IMR-90 (cell line): ENCODE measurements around the gene SIRT7. TPM values are rescaled to one million over a fixed set of nuclear protein-coding genes. Genes with fewer than 3 reads are reported as not detected.

Experiments used
- ATAC-seq: fragments of 200-7000 bp; cut with Tn5 transposase; 2 replicates; pipeline ENCODE4 v1.9.1; 2020; ENCODE audit warnings: low read depth, mild to moderate bottlenecking, moderate library complexity
- BruUV-seq: library from RNA; stranded (reverse); fragments of 400-500 nt; replicated peaks from 2 replicates; lab custom pipeline; 2021; lab: Mats Ljungman, UMichigan
- CTCF ChIA-PET: fragments of 300-600 bp; formaldehyde crosslinking; extraction: SDS; loops from one replicate; lab custom pipeline; 2021; ENCODE audit warnings: antibody characterized with exemption; lab: Yijun Ruan, JAX
- POLR2A ChIA-PET: fragments of 300-600 bp; sonication (Branson Sonifier 250); formaldehyde crosslinking; loops from one replicate; lab custom pipeline; 2022; ENCODE audit warnings: antibody characterized with exemption; ENCODE audit not compliant: unreplicated experiment; lab: Charles Lee
- DNase-seq: peaks from one replicate; pipeline ENCODE4 v3.0.0; 2013
- H2AFZ ChIP-seq: replicated peaks from 2 replicates; pipeline ENCODE3; 2013; ENCODE audit warnings: low read length, mild to moderate bottlenecking; ENCODE audit not compliant: poor library complexity
- H2AK5ac ChIP-seq: 2 replicates; pipeline ENCODE4 v1.6.1; 2013; ENCODE audit warnings: low read depth, low read length, inconsistent platforms
- H2AK9ac ChIP-seq: replicated peaks from 2 replicates; pipeline ENCODE3; 2013; ENCODE audit warnings: mild to moderate bottlenecking, low read depth, low read length, moderate library complexity; ENCODE audit not compliant: poor library complexity
- H2BK120ac ChIP-seq: 2 replicates; pipeline ENCODE4 v1.6.1; 2013; ENCODE audit warnings: low read depth, low read length, inconsistent platforms
- H2BK15ac ChIP-seq: 3 replicates; pipeline ENCODE4 v1.6.1; 2013; ENCODE audit warnings: low read depth, low read length, inconsistent platforms
- H2BK20ac ChIP-seq: 2 replicates; pipeline ENCODE4 v1.6.1; 2013; ENCODE audit warnings: low read depth, mild to moderate bottlenecking, inconsistent platforms, low read length, moderate library complexity
- H2BK5ac ChIP-seq: 2 replicates; pipeline ENCODE4 v1.6.1; 2013; ENCODE audit warnings: mild to moderate bottlenecking, low read depth, low read length, inconsistent platforms; ENCODE audit not compliant: poor library complexity, severe bottlenecking
- H3K14ac ChIP-seq: replicated peaks from 2 replicates; pipeline ENCODE4 v1.6.1; 2013; ENCODE audit warnings: low read depth, low read length, inconsistent platforms
- H3K18ac ChIP-seq: 2 replicates; pipeline ENCODE4 v1.6.1; 2013; ENCODE audit warnings: low read depth, low read length, control low read depth
- H3K23ac ChIP-seq: 2 replicates; pipeline ENCODE4 v1.6.1; 2013; ENCODE audit warnings: low read depth, low read length, inconsistent platforms
- H3K27ac ChIP-seq: 2 replicates; pipeline ENCODE4 v1.5.1; 2013; ENCODE audit warnings: mild to moderate bottlenecking, control low read depth, low read length; ENCODE audit not compliant: insufficient read depth
- H3K27me3 ChIP-seq: 2 replicates; pipeline ENCODE4 v1.6.1; 2013; ENCODE audit warnings: low read length; ENCODE audit not compliant: control insufficient read depth, insufficient read depth
- H3K36me3 ChIP-seq: 2 replicates; pipeline ENCODE4 v1.6.1; 2013; ENCODE audit warnings: low read length, mixed read lengths; ENCODE audit not compliant: control insufficient read depth, insufficient read depth
- H3K4ac ChIP-seq: 2 replicates; pipeline ENCODE4 v1.6.1; 2013; ENCODE audit warnings: low read depth, low read length, inconsistent platforms
- H3K4me1 ChIP-seq: 2 replicates; pipeline ENCODE4 v1.6.1; 2013; ENCODE audit warnings: low read length, mixed read lengths; ENCODE audit not compliant: control insufficient read depth, insufficient read depth
- H3K4me2 ChIP-seq: 2 replicates; pipeline ENCODE4 v1.6.1; 2013; ENCODE audit warnings: low read depth, mild to moderate bottlenecking, control low read depth, low read length, moderate library complexity
- H3K4me3 ChIP-seq: 2 replicates; pipeline ENCODE4 v1.5.1; 2013; ENCODE audit warnings: low read depth, mild to moderate bottlenecking, control low read depth, low read length, moderate library complexity; ENCODE audit not compliant: insufficient read depth
- H3K56ac ChIP-seq: 2 replicates; pipeline ENCODE4 v1.6.1; 2013; ENCODE audit warnings: low read length, inconsistent platforms; ENCODE audit not compliant: insufficient read depth; ENCODE audit errors: extremely low read depth
- H3K79me1 ChIP-seq, 2 experiments: 2 replicates each; pipeline ENCODE4 v1.6.1; 2013; ENCODE audit warnings: low read length in 2 of 2, inconsistent platforms in 1 of 2, low read depth in 1 of 2
- H3K9ac ChIP-seq: 2 replicates; pipeline ENCODE4 v1.6.1; 2013; ENCODE audit warnings: low read depth, low read length, control low read depth
- H3K9me1 ChIP-seq: 2 replicates; pipeline ENCODE4 v1.6.1; 2013; ENCODE audit warnings: low read length, inconsistent platforms; ENCODE audit not compliant: insufficient read depth
- H3K9me3 ChIP-seq: 2 replicates; pipeline ENCODE4 v1.6.1; 2013; ENCODE audit warnings: low read length; ENCODE audit not compliant: control insufficient read depth, insufficient read depth
- H4K20me1 ChIP-seq: 2 replicates; pipeline ENCODE4 v1.6.1; 2013; ENCODE audit warnings: low read length, inconsistent platforms; ENCODE audit not compliant: insufficient read depth
- H4K5ac ChIP-seq: 2 replicates; pipeline ENCODE4 v1.6.1; 2013; ENCODE audit warnings: mild to moderate bottlenecking, low read depth, low read length, control low read depth
- H4K8ac ChIP-seq, 2 experiments: 2 replicates each; pipeline ENCODE4 v1.6.1; 2013; ENCODE audit warnings: low read depth in 2 of 2, low read length in 2 of 2, control low read depth in 1 of 2, inconsistent platforms in 1 of 2
- H4K91ac ChIP-seq: 2 replicates; pipeline ENCODE4 v1.6.1; 2013; ENCODE audit warnings: low read depth, low read length, inconsistent platforms; ENCODE audit not compliant: insufficient read depth
- BHLHE40 ChIP-seq: fragments of 150-350 bp; IDR thresholded peaks from 2 replicates; pipeline ENCODE4 v1.6.1; 2016; ENCODE audit warnings: mild to moderate bottlenecking, low read depth, low read length
- FOS ChIP-seq: fragments of 150-350 bp; IDR thresholded peaks from 2 replicates; pipeline ENCODE4 v1.6.1; 2016; ENCODE audit warnings: low read depth, low read length
- MAFK ChIP-seq: IDR thresholded peaks from 2 replicates; pipeline ENCODE4 v1.6.1; 2012; ENCODE audit warnings: low read depth, low read length, improper control_type of control experiment
- MAZ ChIP-seq: IDR thresholded peaks from 2 replicates; pipeline ENCODE4 v1.6.1; 2012; ENCODE audit warnings: low read depth, mild to moderate bottlenecking, low read length, improper control_type of control experiment, moderate library complexity, borderline replicate concordance
- RCOR1 ChIP-seq: IDR thresholded peaks from 2 replicates; pipeline ENCODE4 v1.6.1; 2012; ENCODE audit warnings: mild to moderate bottlenecking, low read length, improper control_type of control experiment; ENCODE audit not compliant: insufficient replicate concordance
- USF2 ChIP-seq: fragments of 150-350 bp; IDR thresholded peaks from 2 replicates; pipeline ENCODE4 v1.6.1; 2017; ENCODE audit warnings: mild to moderate bottlenecking, antibody characterized with exemption, low read length, low read depth
- WGBS, 2 experiments: methylation state at CpG; one replicate each; pipeline versions ENCODE4 v1.1.5 to v1.1.7; 2013; ENCODE audit warnings: missing lambda C conversion rate in 2 of 2; ENCODE audit not compliant: insufficient read length in 1 of 2; ENCODE audit errors: extremely low coverage in 2 of 2; 5-methylcytosine and 5-hydroxymethylcytosine counted together
- dilution Hi-C: fragments of 300-500 bp; cut with HindIII; formaldehyde crosslinking; loops from one replicate; pipeline ENCODE4 v1.14.3; 2018; ENCODE audit warnings: low sequenced_read_pairs; ENCODE audit not compliant: unreplicated experiment
- in situ Hi-C: fragments of 300-500 bp; cut with MboI; formaldehyde crosslinking; loops from 3 replicates; pipeline ENCODE4 v1.14.3; 2019; ENCODE audit warnings: low sequenced_read_pairs, inconsistent platforms, mixed read lengths
- intact Hi-C: fragments of 100-400 bp; cut with micrococcal nuclease; formaldehyde crosslinking; loops from 2 replicates; pipeline ENCODE4 v1.10.0; 2022
- polyA plus RNA-seq, 3 experiments: library from polyadenylated mRNA; depleted of rRNA; stranded (reverse); fragments of >200 nt; gene quantifications; 2 replicates each; pipeline ENCODE4 v1.2.3, GENCODE V29; 2012; ENCODE audit warnings: low replicate concordance in 1 of 3
- total RNA-seq: library from RNA; depleted of rRNA; stranded (reverse); fragments of >200 nt; gene quantifications from 2 replicates; pipeline ENCODE4 v1.2.3, GENCODE V29; 2012

The SIRT7 gene
- total and polyA plus RNA-seq, 2 of the 4 experiments (the other 2 are of a cell fraction) = 14.5 to 19.8 TPM

GRCh38 chr17:81884520-81884919, 33.5 kb downstream of the SIRT7 start:
- no peak overlapping the region for H3K9ac ChIP-seq
- H3K4me1 ChIP-seq = no peaks in the 10 kb centered on the region; the same call in 1 of the 2 replicates
- H3K36me3 ChIP-seq = peaks cover 54% of the 10 kb centered on the region
- H3K27me3 ChIP-seq = no peaks in the 10 kb centered on the region
- H3K4ac ChIP-seq = no peak overlapping the region
- no peak overlapping the region for H4K5ac ChIP-seq
- 100% methylated on average over 6 of the region's 11 CpGs; no CpG with 5 or more reads in 1 of the 2 experiments for WGBS, 2 experiments
- no peak overlapping the region for H2AFZ ChIP-seq
- DNase-seq (no peak), ATAC-seq (no peak)
- no peak overlapping the region for H3K14ac ChIP-seq
- in situ Hi-C loops (no loop called here), intact Hi-C loops (no loop called here), dilution Hi-C loops (no loop called here)
- H3K56ac ChIP-seq = no peak overlapping the region
- no peak overlapping the region for H2BK15ac ChIP-seq
- H2BK120ac ChIP-seq = no peak overlapping the region
- H3K4me3 ChIP-seq = no peak overlapping the region
- H3K4me2 ChIP-seq = no peak overlapping the region
- H2BK5ac ChIP-seq = no peak overlapping the region
- no peak overlapping the region for H3K27ac ChIP-seq
- BruUV-seq = no TSS peak
- H2BK20ac ChIP-seq = no peak overlapping the region
- H3K9me1 ChIP-seq = no peaks in the 10 kb centered on the region
- ChIA-PET CTCF (no interaction called here), POLR2A (no interaction called here)
- no peak overlapping the region for H4K91ac ChIP-seq
- no peak overlapping the region for H3K18ac ChIP-seq
- no peak overlapping the region for H4K8ac ChIP-seq
- no peak overlapping the region for H3K23ac ChIP-seq
- H3K79me1 ChIP-seq = peaks cover 48 to 68% of the 10 kb centered on the region in 2 experiments
- H2AK9ac ChIP-seq = no peak overlapping the region
- peaks cover 19% of the 10 kb centered on the region for H4K20me1 ChIP-seq
- H3K9me3 ChIP-seq = no peaks in the 10 kb centered on the region
- TF ChIP-seq MAZ (no peak), USF2 (no peak), RCOR1 (no peak), MAFK (no peak), FOS (no peak), BHLHE40 (no peak)
- H2AK5ac ChIP-seq = no peak overlapping the region
